K562 (cell line): ENCODE data around the gene MAS1L. TPM values are rescaled to one million over a fixed set of nuclear protein-coding genes. Genes with fewer than 3 reads are reported as not detected.

Source experiments
- BRD9 ChIP-seq: fragments of 450-650 bp; IDR thresholded peaks from 2 replicates; pipeline ENCODE4 v1.6.1; 2018; ENCODE audit warnings: low read depth; ENCODE audit not compliant: partially characterized antibody
- FOXM1 ChIP-seq, 2 experiments: fragments of 450-650 bp in 1 of 2; sonication (generic) in 1 of 2; formaldehyde crosslinking in 1 of 2; IDR thresholded peaks; 2 replicates each; pipeline versions ENCODE4 v1.6.1 to v1.9.0; 2017 to 2022; ENCODE audit warnings: low read depth in 2 of 2, mild to moderate bottlenecking in 2 of 2, missing genetic modification reagents in 1 of 2, moderate library complexity in 1 of 2
- RBM25 ChIP-seq: fragments of 200-400 bp; formaldehyde crosslinking; IDR thresholded peaks from 2 replicates; pipeline ENCODE4 v1.6.1; 2018; ENCODE audit warnings: low read length, low read depth, moderate library complexity; ENCODE audit not compliant: severe bottlenecking
- REST ChIP-seq, 2 experiments: fragments of 450-650 bp; formaldehyde crosslinking in 1 of 2; IDR thresholded peaks; 2 replicates each; pipeline versions ENCODE4 v1.4.0 to v1.6.1; 2014 to 2020; ENCODE audit warnings: mild to moderate bottlenecking in 2 of 2, borderline replicate concordance in 1 of 2, low read depth in 1 of 2
- THRB ChIP-seq: fragments of 450-650 bp; formaldehyde crosslinking; conservative IDR thresholded peaks from 2 replicates; pipeline ENCODE4 v1.4.0; 2022; ENCODE audit warnings: mild to moderate bottlenecking, missing genetic modification characterization
- WHSC1 ChIP-seq: IDR thresholded peaks from one replicate; pipeline ENCODE4 v1.6.1; 2012; ENCODE audit warnings: low read length, control low read depth, inconsistent platforms
- polyA plus RNA-seq, 8 experiments: library from polyadenylated mRNA; depleted of rRNA in 4 of 8; stranded (reverse) in 5 of 8; unstranded in 3 of 8; fragments of >200 nt; fragmentation: Nextera tagmentation in 2 of 8; fragmentation: Illumina TruSeq in 1 of 8; extraction: Ambion mirVana in 2 of 8; extraction: Trizol in 1 of 8; gene quantifications; 2 replicates each; pipeline versions ENCODE4 v1.2.1 to v1.2.3, GENCODE V29; 2011 to 2014; ENCODE audit warnings: inconsistent platforms in 1 of 8, missing spikeins in 1 of 8
- total RNA-seq, 7 experiments: library from RNA; depleted of rRNA in 6 of 7; stranded (reverse); fragments of >200 nt in 6 of 7; fragmentation: Illumina TruSeq in 2 of 7; extraction: Trizol in 2 of 7; gene quantifications; 2 replicates each; pipeline versions ENCODE4 v1.2.1 to v1.2.3, GENCODE V29; 2011 to 2021; ENCODE audit warnings: low replicate concordance in 1 of 7

Gene MAS1L
- total and polyA plus RNA-seq, 9 of the 15 experiments (the other 6 are each of a cell fraction or from before 2014, with no cell fraction given): not detected

- TF ChIP-seq REST (IDR thresholded peaks at IDR 0.05; ENCODE audit: borderline replicate concordance) (no peak), REST (CRISPR knock-in tag; IDR thresholded peaks at IDR 0.05; ENCODE audit: low read depth) (no peak), THRB (CRISPR knock-in tag) (0 out of 2 replicates have a peak, but pooled peaks have one; percentile 16), WHSC1 (no peak), FOXM1 (IDR thresholded peaks at IDR 0.05; ENCODE audit: low read depth) (no peak), FOXM1 (CRISPR knock-in tag; IDR thresholded peaks at IDR 0.05; ENCODE audit: low read depth) (no peak), RBM25 (no peak), BRD9 (no peak)
These were observed 2.3 kb upstream of the MAS1L start (continued) for GRCh38 chr6:29490055-29490454.
